GM19099 (cell line): ENCODE measurements around the gene NEDD4L.

Experiments
- POLR2A ChIP-seq: IDR thresholded peaks from 3 replicates; pipeline ENCODE4 v1.6.1; 2011; ENCODE audit warnings: low read depth; ENCODE audit not compliant: insufficient read length; ENCODE audit errors: extremely low read depth

The NEDD4L gene

DNA sequence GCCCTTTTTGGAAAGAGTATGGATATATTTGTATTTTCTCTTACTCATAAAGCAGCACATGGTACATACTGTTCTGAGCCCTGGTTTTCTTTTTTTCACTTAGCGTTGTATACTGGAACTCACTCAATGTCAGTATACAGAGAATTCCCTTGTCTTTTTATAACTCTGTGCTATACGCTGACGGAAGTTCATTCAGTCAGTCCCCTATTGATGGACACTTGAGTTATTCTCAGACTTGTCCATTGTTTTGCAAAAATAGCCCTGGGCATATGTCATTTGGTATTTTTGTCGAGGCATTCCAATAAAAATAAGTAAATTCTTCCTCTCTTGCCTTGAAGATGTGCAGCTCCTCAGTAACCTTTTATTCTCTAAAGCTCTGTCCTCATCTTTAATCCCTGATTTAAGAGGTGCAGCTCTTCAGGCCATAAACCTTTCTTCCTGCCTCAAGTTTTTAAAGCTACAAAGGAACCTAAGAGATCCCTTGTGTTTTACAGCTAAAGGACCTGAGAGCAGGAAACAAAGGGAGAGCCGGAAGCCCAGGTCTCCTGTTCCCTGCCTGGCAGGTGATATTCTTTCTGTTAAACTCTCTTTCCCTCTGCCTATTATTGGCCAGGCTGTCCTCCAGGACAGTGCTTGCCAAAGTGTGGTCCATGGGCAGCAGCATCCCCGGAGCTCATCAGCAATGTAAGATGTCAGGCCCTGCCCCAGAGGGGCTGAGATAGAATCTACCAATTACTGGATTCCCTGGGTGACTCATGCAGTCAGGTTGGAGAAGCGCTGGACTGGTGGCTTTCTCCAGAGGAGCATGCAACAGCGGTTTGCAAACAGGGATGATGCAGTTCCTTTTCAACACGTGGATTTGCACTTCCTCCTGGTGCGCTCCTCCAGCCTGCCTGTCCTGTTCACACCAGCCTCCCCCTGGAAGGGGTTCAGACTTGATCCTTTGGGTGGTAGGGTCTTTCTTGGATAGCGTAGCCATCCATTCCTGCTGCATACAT lies 158.0 kb downstream of the NEDD4L start:
- no peak for TF ChIP-seq POLR2A

DNA sequence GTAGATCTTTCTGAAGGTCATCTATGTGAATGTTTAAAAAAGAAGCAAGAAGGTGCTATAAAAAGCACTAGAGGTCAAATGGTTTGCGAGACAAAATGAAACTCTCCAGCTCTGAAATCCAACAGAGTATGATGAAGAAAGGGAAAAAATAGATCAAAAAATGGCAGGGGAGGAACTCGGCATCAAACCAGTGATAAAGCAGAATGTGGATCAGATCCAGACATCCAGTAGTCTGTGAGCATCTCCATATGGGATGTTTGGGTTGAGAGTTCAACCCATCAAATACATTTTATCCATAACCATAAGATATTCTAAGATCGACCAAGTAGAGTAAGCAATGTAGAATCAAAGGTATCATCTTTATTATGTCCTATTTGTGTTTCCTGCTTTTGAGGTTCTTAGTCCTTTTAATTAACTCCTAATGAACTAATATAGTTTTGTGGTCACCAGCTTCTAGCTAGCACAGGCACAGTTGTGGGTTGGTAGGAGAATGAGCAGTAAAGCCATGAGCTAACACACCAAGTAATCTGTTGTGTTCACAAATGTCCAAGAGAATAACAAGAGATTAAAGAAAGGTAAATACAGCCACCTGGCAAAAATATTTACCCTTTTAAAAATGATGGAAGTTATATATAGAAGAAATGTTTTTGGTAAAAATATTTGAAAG lies 160.9 kb downstream of the NEDD4L start:
- TF ChIP-seq POLR2A: no peak

DNA sequence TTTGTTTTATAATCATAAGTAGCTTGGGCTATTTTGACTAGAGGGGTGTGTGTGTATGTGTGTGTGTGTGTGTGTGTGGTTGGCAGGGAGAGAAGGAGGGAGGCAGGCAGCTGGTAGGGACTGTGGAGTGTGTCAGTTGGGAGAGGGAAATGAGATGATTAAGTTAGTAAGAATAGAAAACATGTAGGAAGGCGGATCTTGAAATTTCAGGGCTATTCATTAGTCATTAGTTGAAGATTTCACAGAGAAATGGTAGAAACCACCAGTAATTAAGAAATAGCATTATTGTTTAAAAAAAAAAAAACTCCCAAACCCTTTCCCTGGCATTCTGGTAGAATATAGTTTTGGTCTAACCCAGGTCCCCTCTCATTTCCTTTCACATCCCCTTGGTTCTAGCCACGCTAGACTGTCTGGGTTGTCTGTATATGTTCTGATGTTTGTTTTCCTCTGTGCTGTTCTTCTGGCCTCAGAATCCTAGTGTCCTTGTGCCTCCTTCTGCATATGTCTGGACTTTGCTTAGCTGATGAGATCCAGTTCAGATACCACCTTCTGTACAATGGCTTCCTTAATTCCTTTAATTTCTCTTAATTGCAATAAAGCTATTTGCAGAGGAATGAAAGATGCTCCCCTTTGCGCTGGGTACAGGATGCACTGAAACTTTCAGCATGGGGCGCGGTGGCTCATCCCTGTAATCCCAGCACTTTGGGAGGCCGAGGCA lies 161.6 kb downstream of the NEDD4L start:
- TF ChIP-seq POLR2A: no peak

DNA sequence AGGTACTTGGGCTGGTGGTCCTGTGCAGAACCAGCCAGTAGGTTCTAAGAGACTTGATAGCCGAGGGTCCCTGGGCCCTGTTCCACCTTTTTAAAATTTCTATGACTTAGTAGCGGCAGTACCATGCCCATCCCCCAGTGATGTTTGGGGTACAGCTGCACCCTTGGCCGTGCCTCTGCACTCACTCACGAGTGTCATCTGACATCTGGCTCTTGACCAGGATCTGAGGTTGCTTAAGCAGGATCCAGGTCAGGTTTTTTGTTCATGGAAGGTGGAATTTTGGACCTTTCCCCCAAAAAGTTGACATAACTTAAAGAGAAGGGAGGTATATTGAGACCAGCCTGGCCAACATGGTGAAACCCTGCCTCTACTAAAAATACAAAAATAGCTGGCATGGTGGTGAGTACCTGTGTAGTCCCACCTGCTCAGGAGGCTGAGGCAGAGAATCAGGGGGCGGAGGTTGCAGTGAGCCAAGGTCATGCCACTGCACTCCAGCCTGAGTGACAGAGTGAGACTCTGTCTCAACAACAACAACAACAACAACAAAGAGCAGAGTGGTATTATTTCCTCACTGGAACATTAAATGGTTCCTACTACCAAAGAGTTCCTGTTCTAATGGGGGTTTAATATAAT lies 163.6 kb downstream of the NEDD4L start:
- no peak for TF ChIP-seq POLR2A

DNA sequence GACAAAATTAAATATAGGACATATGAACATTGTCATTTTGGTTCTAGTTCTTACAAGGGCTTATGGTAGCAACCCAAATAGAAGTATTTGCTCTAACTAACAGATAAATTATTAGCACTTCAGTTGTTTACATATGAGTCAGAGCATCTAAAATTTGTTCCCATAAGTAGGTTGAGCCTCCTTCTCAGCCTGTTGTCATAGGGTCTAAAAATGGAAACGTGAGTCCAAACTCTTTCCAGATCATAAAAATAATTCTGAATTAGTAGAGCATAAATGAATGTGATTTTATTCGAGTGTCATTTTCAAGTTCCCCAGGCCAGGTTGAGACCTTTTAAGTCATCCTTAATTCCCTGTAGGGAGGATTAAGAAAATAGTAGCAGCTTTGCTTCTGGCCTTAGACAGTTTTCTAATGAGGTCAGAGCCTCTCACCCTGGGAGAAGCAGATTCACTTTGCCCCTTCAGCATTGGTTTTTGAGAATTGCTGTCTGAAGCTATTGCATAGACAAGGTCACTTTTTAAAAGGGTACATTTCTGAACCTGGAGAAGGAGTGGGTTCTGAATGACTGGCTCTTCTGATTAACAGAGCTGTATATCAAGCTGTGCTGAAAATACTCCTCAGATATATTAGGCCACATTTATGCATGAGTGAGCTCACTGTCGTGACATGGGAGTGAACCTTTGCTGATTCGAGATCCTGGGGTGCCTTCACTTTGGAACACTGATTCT lies 164.3 kb downstream of the NEDD4L start:
- TF ChIP-seq POLR2A: no peak

DNA sequence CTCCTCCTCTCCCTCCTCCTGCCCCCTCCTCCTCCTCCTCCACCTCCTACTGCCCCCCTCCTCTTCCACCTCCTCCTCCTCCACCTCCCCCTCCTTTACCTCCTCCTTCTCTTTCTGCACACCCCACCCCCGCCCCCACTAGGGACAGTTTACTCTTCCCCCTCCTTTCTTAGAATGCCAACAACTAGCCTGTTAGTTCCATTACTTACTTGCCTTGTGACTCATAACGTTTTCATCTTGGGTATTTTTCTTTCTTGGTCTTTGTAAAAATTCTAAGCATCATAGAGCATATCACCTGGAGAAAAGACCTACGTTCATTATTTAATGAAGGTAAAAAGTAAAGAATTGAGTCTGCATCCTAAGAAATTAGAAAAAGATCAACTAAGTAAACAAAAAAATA lies 165.3 kb downstream of the NEDD4L start:
- no peak for TF ChIP-seq POLR2A

DNA sequence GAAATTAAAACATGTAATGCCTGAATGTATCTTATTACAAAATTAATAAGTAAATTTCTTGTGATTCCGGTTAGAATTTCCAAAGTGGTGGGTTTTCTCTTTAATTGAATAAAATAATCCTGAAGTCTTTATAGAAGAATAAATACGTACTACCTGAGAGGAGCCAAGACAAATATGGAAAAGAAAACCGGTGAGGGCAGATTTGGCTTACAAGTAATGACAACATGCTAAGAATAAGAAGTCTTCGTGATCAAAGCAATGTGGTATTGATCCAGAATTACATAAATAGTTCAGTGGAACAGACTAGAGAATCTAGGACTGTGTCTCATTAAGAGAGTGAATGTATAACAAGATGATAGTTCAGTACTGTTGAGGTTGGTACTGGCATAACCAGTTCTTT lies 167.5 kb downstream of the NEDD4L start:
- no peak for TF ChIP-seq POLR2A

DNA sequence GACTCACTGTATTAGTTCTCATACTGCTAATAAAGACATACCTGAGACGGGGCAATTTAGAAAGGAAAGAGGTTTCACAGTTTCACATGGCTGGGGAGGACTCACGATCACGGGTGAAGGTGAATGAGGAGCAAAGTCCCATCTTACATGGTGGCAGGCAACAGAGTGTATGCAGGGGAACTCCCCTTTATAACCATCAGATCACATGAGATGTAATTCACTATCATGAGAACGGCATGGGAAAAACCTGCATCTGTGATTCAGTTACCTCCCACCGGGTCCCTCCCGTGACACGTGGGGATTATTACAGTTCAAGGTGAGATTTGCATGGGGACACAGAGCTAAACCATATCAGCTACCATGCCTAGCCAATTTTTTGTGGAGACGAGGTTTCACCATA lies 168.2 kb downstream of the NEDD4L start:
- TF ChIP-seq POLR2A: no peak

DNA sequence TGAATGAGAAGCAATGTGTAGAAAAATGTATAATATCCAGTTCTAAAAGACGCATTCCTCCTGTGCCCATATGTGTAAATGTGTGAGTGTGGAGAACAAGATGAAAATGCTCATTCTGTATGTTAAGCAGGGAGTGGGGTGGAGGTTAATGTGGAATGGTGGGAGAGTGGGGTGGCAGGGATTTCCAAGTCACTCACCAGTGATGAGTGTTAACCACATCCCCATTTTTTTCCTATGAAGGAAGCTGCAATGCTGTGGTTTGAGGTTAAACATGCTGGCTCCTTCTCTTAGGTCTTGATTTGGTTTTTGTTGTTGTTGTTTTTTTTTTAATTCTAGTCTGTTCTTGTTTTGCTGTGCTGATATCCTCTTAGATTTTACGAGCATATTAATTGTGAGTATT lies 169.4 kb downstream of the NEDD4L start:
- TF ChIP-seq POLR2A: no peak

DNA sequence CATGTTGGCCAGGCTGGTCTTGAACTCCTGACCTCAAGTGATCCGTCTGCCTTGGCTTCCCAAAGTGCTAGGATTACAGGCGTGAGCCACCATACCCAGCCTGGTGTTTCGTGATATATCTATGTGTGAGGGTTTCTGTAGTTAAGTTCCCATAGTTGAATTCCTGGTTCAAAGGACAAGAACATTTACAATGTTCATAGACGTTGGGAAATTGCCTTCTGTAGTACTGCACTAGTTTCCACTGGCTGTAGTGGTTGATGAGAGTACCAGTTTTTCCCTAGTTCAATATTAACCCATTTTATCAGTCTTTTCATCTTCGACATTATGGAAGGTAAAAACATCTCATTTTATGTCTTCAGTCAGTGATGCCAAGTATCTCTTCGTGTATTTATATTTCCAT lies 171.0 kb downstream of the NEDD4L start:
- no peak for TF ChIP-seq POLR2A

DNA sequence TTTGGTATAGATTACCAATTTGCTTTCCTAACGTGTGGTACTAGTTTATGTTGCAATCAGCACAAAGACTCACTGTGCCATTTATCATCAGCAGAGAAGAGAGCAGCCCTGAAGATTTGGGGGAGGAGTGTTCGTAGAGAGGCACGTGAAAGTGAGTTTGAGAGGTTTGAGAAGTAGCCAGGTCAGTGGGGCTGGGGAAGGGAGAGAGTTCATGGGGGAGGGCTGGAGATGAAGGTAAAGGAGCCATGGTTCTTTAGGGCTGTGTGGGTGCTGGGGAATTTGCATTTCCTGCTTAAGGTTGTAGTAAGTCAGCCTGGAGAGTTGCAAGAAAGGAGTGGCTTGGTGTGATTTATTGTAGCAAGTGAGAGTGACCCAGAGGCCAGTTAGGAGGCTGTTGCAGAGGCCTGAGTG lies 172.1 kb downstream of the NEDD4L start:
- no peak for TF ChIP-seq POLR2A

DNA sequence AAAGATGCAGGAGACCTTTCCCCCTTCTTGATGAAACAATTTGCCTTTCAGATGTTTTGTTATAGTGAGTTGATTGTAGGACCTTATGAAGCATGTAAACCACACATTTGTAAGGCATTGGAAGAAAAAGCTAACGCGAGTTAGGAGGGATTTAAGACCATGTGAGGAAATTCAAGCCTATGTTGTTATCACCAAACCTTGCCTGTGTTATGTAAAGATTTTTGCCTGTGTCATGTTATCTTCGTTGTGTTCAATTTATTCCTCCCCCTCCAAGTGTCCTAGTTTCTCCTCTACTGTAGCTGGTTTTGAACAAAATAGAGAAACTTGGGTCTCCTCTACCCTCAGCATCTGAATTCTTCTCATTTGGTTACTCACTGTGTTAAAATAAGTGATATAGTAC lies 173.0 kb downstream of the NEDD4L start:
- no peak for TF ChIP-seq POLR2A

DNA sequence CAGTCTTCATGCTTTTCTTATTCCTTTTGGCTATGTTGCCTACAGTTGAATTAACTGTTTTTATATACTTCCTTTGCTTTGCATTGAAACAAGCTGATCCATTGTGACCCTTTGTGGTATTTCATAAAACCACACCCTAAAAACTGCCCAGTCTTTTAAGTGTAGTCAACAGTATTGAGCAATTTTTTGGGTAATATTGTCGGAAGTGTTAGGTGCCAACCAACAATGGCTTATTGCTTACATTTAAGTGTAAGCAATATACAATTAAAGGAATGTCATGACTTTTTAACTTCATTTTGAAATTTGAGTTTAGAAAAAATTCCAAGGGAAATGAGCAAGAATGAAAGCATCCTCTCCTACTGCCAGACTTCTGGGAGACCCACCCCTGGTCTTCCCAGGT lies 174.1 kb downstream of the NEDD4L start:
- no peak for TF ChIP-seq POLR2A

DNA sequence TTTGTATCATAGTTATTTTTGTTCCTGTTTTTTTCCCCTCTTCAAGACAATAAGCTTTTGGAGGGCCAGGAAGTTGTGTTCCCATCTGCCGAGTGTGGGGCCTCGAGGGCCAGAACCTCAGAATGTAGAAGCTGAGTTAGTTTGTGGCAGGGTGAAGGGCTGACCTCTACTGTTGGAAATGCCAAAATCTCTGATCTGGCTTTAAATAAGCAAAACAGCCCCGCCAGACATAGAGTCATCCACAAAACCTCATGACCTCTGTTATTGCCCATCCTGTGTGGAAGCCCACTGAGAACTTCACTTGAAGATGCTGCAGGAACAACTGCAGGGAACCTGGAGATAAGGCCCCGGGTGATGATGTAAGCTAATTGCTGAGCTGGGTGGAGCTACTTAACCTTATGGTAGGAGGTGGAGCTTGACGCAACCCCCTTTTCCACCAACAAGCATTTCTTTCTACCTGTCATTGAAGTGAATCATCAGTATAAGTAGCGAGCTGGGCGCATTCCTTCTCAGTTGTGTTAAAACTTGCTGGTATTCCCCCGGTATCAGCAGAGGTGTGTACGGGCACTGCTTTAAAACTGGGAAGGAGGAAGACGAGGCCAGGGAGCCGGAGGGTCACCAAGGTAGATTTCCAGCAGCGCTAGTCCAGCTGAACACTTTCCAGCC lies 177.2 kb downstream of the NEDD4L start:
- TF ChIP-seq POLR2A: no peak

DNA sequence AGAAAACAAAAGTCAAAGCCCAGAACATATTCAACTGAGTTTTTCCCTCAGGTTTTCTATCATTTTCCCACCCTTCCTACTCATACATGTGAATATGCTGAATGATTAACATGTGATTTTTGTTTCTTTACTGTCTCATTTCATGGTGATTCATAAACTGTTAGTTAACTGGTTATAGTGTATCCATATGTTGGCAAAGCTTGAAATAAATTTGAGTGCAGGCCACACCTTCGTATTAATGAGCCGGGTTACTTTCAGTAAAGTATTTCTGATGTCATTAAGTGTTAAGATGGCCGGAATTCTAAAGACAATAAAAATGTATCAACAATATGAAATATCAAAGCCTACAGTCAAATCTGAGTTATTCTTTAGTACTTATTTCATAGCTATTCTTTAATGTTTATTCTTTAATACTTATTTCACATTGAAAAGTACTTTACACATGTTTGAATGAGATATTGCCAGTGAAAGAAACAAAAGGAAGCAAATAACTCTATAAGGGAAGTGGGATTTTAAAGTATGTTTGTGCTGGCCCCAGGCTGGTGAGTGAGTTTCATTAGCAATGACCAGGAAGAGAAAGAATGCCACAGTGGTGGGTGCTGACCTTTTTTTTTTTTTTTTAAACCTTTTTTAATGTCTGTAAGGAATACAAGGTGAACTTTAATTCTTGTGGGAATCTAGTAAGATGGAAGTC lies 178.6 kb downstream of the NEDD4L start:
- no peak for TF ChIP-seq POLR2A
